HG03571 (cell line): Measurements from ENCODE around the gene ANKRD31.
A peak's percentile ranks its signal among the peaks of the same experiment; 100 is the strongest.
"Not testable (repeated sequence)": the region's sequence is repeated elsewhere in the genome, so short reads cannot be mapped to it uniquely, and the experiment has no call there.

Experiments
- ATAC-seq: cut with Tn5 transposase; IDR thresholded peaks from one replicate; pipeline ENCODE4 v1.9.1; 2021; ENCODE audit not compliant: unreplicated experiment

The ANKRD31 gene, protein sequence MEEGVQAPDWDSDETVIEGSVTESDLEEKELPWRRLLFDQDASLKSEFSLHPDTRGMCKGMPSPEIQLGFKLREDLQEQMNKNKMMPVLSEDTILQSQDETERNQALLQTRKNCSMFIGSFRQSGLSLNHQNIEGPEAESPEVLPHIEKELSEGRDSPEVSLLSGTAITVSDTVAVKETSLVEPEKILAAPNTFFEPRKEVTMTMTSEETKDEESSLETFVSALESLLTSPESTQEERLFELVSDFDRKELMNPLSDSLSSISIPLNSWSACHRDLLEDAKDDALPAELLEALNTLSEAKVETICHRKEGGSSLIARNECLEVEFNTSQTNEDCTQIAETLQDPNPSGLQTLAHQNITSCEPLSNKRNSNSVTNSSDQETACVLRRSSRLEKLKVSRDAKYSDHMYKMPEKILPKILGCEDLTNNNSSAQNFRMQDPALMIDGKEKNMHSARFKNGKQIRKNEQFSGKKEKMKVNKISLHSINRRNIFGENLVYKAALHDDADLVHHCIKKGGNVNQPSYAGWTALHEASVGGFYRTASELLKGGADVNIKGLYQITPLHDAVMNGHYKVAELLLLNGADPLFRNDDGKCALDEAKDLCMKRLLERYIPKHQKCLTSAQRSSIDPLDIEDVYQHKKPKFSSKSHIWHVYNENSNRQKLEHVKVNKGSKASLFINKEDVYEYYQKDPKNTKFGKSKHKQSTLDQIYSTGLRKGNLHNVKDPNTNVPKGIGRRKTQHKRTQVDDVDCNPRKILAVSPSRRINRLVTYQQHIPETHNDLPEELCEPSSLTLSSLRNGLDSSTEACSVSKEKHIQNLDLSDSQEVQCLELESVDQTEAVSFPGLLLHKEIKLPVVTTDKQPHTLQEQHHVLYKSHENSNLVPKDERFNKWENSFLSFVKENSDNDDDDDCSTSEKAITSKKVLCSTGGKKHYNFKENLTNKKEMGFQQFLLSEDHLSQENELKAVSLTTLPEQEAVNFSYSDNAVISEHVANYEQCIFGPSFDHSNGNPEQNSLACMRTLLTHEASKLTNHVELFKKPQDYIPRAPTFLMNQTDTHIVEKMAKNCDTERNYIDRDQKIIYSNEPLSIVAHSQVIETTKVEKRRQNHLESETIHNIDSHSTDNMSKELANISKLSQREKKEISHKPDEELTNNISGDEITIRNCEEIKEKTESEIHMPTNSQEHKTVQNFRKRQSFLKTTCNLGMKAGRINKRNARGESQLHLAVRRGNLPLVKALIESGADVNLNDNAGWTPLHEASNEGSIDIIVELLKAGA (N-terminal part only)

GRCh38 chr5:75236322-75237316 lies at the start of gene ANKRD31:
Gene ANKRD31 (minus strand): TSS chr5:75236878. CDS start chr5:75236686, 192 bp downstream.
- ATAC-seq: peak; percentile 99

DNA sequence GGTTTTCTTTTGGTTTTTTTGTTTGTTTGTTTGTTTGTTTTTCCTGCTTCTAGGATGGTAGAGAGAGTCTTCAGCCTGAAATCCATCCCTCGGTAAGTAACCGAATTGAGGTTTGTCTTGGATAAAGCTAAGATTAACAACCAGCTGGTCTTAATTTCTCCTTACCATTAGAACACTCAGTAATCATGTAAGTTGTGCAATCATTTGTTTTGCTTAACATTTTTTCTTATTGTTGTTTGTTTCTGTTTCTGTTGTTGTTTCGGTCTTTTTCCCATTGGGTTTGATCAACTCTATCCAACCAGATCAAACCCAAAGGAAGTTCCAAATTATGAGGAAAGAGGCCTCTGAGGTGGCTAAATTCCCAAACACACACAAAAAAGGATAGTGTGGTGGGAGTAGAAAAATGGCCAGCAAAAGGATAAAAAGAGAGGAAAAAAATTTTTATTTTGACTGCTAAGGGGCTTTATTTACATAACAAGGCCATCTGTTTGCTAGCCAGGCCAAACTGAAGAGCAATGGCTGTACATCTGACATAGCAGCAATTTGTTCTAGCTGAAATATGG lies 49.6 kb upstream of the ANKRD31 start:
- no peak for ATAC-seq

DNA sequence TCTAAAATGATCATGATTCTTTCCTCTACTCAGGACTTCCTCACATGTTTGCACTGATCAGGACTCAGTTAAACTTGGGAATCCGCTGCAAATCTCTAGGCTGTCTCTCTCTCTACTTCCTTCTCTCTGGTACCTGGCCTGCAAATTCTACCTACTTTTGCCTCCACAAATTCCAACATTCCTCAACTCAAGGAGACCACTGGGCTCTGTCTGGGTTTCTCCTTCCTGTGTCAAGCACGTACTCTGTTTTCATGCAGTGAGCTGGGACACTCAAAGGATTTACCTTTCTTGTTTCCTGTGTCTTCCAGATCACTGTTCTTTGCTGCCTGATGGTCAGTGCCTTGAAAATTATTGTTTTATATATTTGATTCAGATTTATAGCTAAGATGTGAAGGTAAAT lies 45.9 kb upstream of the ANKRD31 start:
- ATAC-seq: no peak

GRCh38 chr5:75281716-75282465 lies 45.2 kb upstream of the ANKRD31 start:
- ATAC-seq: no peak

DNA sequence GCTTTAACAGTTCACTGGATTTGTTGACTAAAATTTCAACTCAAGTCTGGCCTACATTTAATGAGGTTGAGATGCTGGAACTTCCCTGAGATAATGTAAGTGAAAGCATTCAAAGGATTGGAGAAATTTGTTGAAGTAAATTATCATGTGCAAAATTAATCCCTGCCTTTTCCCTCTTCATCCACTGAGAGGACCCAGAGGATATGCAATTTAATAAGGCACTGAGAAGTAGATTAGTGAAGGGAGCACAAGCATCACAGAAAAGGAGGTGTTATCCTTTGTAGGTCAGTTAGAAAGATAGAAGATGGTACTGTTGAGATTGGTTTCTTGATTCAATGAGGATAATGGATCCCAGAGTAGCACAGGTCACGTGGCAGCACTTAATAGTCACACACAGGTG lies 42.6 kb upstream of the ANKRD31 start:
- ATAC-seq: no peak

- no peak for ATAC-seq
Observed at GRCh38 chr5:75277463-75277862, 40.8 kb upstream of the ANKRD31 start.

GRCh38 chr5:75275756-75276155 lies 39.1 kb upstream of the ANKRD31 start:
- ATAC-seq: no peak

- no peak for ATAC-seq
Observed at GRCh38 chr5:75275147-75275546, 38.5 kb upstream of the ANKRD31 start.

- ATAC-seq: no peak
Observed at GRCh38 chr5:75274486-75274885, 37.8 kb upstream of the ANKRD31 start.

DNA sequence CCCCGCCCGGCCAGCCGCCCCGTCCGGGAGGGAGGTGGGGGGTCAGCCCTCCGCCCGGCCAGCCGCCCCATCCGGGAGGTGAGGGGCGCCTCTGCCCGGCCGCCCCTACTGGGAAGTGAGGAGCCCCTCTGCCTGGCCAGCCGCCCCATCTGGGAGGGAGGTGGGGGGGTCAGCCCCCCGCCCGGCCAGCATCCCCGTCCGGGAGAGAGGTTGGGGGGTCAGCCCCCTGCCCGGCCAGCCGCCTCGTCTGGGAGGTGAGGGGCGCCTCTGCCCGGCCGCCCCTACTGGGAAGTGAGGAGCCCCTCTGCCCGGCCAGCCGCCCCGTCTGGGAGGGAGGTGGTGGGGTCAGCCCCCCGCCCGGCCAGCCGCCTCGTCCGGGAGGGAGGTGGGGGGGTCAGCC lies 33.9 kb upstream of the ANKRD31 start:
- ATAC-seq: not testable (repeated sequence)

DNA sequence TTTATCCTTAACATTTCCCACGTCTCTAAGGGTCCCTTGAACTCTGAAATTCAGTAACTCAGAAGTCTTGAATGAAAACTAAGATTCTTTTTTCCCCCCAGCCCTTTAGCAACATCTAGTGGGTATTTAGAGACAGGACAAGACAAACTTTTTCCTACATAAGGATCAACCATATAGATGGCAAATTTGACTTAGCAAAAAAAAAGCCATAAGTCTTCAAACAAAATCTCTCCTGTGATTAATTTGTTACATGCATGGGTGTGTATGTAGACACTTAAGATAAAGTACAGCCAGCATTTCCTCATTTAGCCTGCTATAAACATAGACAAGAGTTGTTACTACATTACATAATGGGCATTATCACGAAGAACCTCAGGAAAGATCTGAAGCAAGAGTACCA lies 29.1 kb upstream of the ANKRD31 start:
- no peak for ATAC-seq

DNA sequence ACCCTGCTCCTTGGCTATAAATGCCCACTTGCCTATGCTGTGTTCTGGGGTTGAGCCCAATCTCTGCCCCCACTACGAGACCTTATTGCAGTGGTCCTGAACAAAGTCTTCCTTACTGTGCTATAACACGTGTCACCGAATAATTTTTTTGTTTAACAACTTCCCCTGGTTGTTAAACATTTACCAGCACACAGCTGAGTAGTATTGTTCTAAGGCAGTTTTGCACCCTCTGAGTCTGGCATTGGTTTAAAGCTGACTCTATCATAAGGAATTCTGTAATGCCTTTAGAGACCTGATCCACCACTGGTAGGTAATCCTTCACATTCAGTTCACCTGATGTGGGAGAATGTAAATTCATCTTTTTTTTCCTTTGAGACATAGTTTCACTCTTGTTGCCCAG lies 25.6 kb upstream of the ANKRD31 start:
- ATAC-seq: no peak

DNA sequence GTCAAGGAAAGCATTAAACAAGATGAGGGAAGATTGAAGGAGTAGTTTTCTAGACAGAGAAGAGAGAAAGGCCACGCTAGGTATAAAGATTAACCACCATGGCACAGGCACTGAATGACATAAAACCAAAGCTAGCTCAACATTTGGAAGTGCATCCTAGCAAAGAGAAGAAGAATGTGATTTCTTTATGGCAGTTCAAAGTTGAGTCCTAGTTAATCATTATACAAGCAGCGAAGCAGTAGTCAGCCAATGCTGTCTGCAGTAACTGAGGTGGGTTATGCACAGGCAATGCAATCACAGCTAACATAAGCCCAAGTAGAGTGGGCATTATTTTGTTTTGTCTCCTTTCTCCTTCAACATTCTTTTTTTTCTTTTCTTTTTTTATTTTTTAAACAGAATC lies 24.0 kb upstream of the ANKRD31 start:
- no peak for ATAC-seq

DNA sequence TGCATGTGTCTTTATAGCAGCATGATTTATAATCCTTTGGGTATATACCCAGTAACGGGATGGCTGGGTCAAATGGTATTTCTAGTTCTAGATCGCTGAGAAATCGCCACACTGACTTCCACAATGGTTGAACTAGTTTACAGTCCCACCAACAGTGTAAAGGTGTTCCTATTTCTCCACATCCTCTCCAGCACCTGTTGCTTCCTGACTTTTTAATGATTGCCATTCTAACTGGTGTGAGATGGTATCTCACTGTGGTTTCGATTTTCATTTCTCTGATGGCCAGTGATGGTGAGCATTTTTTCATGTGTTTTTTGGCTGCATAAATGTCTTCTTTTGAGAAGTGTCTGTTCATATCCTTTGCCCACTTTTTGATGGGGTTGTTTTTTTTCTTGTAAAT lies 13.8 kb upstream of the ANKRD31 start:
- ATAC-seq: not testable (repeated sequence)

- no peak for ATAC-seq
Observed at GRCh38 chr5:75245023-75245422, 8.3 kb upstream of the ANKRD31 start.

- no peak for ATAC-seq
Observed at GRCh38 chr5:75243510-75243909, 6.8 kb upstream of the ANKRD31 start.

DNA sequence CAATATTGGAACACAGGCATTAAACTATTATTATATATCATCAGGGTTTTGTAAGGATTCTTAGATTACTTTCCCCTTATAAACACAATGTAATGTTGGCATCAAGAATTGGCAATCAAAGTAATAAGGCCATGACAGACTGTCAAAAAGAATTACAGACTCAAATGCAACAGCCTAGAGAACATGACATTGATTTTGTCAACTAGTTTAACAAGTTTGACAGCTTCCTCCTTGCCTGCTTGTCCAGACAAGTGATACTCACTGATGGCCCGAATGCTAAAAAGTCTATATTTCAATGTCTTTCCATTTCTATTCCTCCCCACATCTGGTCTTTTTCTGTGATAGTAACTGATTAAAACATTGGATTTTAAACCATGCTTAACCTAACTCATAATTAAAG lies 6.4 kb upstream of the ANKRD31 start:
- ATAC-seq: no peak

DNA sequence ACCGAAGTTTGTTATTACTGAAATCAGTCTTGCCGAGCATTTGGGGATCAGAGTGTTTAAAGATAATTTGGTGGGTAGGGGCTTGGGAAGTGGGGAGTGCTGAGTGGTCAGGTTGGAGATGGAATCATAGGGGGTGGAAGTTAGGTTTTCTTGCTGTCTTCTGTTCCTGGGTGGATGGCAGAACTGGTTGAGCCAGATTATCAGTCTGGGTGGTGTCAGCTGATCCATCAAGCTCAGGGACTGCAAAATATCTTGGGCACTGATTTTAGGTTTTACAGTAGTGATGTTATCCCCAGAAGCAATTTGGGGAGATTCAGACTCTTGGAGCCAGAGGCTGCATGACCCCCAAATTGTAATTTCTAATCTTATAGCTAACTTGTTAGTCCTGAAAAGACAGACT lies 5.4 kb upstream of the ANKRD31 start:
- ATAC-seq: no peak

DNA sequence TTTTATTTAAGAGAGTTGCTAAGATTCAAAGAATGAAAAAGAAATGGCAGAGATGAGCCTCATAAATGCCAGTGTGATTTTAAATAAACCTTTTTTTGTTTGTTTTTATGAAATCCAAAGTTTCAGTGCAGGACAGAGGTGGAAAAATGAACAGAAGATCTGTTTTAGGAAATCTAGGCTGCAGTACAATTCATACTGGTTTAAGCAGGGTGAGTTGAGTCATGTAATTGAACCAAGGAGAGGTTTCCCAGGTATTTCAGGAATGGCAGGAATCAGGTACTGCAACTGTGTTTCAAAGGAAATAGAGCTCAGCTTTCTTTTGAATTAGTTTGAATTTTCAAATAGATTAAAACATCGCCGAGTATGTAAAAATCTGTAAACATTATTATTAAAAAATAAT lies 3.0 kb upstream of the ANKRD31 start:
- ATAC-seq: no peak
